HCT116 (cell line): Measurements from ENCODE around the gene CCM2.

Source experiments
- CTCF ChIP-seq, 3 experiments: fragments of 200-600 bp in 1 of 3; sonication (generic) in 1 of 3; IDR thresholded peaks in 2 of 3; conservative IDR thresholded peaks in 1 of 3; 2 replicates each; pipeline ENCODE4 v1.5.1; 2012 to 2017; ENCODE audit warnings: low read depth in 2 of 3, low read length in 2 of 3, antibody characterized with exemption in 1 of 3, borderline replicate concordance in 1 of 3, control low read depth in 1 of 3, mild to moderate bottlenecking in 1 of 3, mixed read lengths in 1 of 3, mixed run types in 1 of 3, moderate library complexity in 1 of 3; ENCODE audit not compliant: insufficient read depth in 1 of 3
- EZH2 ChIP-seq: fragments of 200-600 bp; sonication (generic); IDR thresholded peaks from 2 replicates; pipeline ENCODE4 v1.6.1; 2017; ENCODE audit warnings: antibody characterized with exemption, mixed run types
- EZH2phosphoT487 ChIP-seq: fragments of 200-600 bp; IDR thresholded peaks from 2 replicates; pipeline ENCODE4 v1.6.1; 2018; ENCODE audit warnings: antibody characterized with exemption, borderline replicate concordance
- POLR2AphosphoS5 ChIP-seq: IDR thresholded peaks from 2 replicates; pipeline ENCODE4 v1.6.1; 2011; ENCODE audit warnings: mild to moderate bottlenecking, low read depth, low read length, moderate library complexity
- SIN3A ChIP-seq: IDR thresholded peaks from 2 replicates; pipeline ENCODE4 v1.6.1; 2012; ENCODE audit warnings: low read depth
- SP1 ChIP-seq: IDR thresholded peaks from 2 replicates; pipeline ENCODE4 v1.6.1; 2012; ENCODE audit warnings: low read depth
- YY1 ChIP-seq: IDR thresholded peaks from 2 replicates; pipeline ENCODE4 v1.6.1; 2011; ENCODE audit warnings: low read length, low read depth, moderate library complexity, mild to moderate bottlenecking; ENCODE audit not compliant: insufficient replicate concordance; ENCODE audit errors: extremely low read depth
- ZNF274 ChIP-seq: fragments of 200-500 bp; sonication (Bioruptor generic); IDR thresholded peaks from 2 replicates; pipeline ENCODE4 v1.6.1; 2014; ENCODE audit warnings: mild to moderate bottlenecking, low read depth, low read length, inconsistent platforms

GRCh38 chr7:45033931-45034290 lies 33.9 kb downstream of the CCM2 start:
- no peak for TF ChIP-seq CTCF (IDR thresholded peaks at IDR 0.05 in 2 of 3, conservative IDR thresholded peaks at IDR 0.05 in 1 of 3; ENCODE audit: borderline replicate concordance in 1 of 3, insufficient read depth in 1 of 3, low read depth in 2 of 3, low read length in 2 of 3)
- no peak for TF ChIP-seq POLR2AphosphoS5
- TF ChIP-seq SIN3A, result no peak
- TF ChIP-seq EZH2, result no peak
- no peak for TF ChIP-seq EZH2phosphoT487
- no peak for TF ChIP-seq ZNF274
- no peak for TF ChIP-seq YY1
- TF ChIP-seq SP1, result no peak
